ACC112 (cell line): ENCODE data around the gene DNMT1.
"Not testable (repeated sequence)": the region's sequence is repeated elsewhere in the genome, so short reads cannot be mapped to it uniquely, and the experiment has no call there.

Experiments
- H2AFZ ChIP-seq: fragments of 200-600 bp; sonication (generic); one replicate; pipeline ENCODE4 v1.6.0; 2017; ENCODE audit warnings: antibody characterized with exemption, low read length; ENCODE audit not compliant: unreplicated experiment
- H3K27ac ChIP-seq: fragments of 200-600 bp; sonication (generic); 2 replicates; pipeline ENCODE4 v1.5.1; 2014; ENCODE audit warnings: low read depth, mild to moderate bottlenecking, antibody characterized with exemption, low read length, moderate library complexity
- H3K27me3 ChIP-seq: fragments of 200-600 bp; sonication (generic); 2 replicates; pipeline ENCODE4 v1.6.1; 2014; ENCODE audit warnings: mild to moderate bottlenecking, antibody characterized with exemption, low read length, moderate library complexity, mixed read lengths; ENCODE audit not compliant: insufficient read depth
- H3K36me3 ChIP-seq: fragments of 200-600 bp; sonication (generic); 2 replicates; pipeline ENCODE4 v1.6.1; 2016; ENCODE audit warnings: mild to moderate bottlenecking, antibody characterized with exemption, low read length, moderate library complexity, mixed read lengths; ENCODE audit not compliant: insufficient read depth
- H3K4me1 ChIP-seq: fragments of 200-600 bp; sonication (generic); one replicate; pipeline ENCODE4 v1.6.1; 2016; ENCODE audit warnings: low read length, mixed read lengths; ENCODE audit not compliant: insufficient read depth, unreplicated experiment, control insufficient read depth
- H3K4me3 ChIP-seq: fragments of 200-600 bp; sonication (generic); 2 replicates; pipeline ENCODE4 v1.5.1; 2014; ENCODE audit warnings: mild to moderate bottlenecking, low read depth, low read length
- H3K79me2 ChIP-seq: fragments of 200-600 bp; sonication (generic); one replicate; pipeline ENCODE4 v1.6.0; 2016; ENCODE audit warnings: low read length; ENCODE audit not compliant: control insufficient read depth, unreplicated experiment, insufficient read depth

Gene DNMT1

DNA sequence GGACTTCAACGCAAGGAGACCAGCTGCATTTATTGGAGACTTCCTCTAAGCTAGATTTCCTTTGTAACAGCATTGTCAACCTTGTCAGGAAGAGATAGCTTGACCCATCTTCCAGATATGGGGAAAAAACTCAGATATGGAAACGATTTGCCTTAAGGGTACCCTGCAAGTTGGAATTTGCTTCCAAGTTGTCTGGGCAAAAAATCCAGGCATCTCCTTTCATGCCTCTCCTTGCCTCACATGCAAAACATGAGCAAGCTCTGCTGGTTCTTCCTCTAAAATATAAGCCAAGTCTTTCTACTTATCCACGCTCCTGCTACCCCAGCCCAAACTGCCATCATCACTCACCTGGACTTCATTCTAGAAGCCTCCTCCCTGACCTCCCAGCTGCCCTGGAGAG, 6.4 kb upstream of the DNMT1 start:
- Histone ChIP-seq H3K27me3 (no peaks in the 10 kb centered on the region), H3K27ac (no peak overlapping the region), H2AFZ (no peak overlapping the region), H3K4me3 (no peak overlapping the region), H3K79me2 (no peaks in the 10 kb centered on the region), H3K36me3 (no peaks in the 10 kb centered on the region), H3K4me1 (peaks cover 6% of the 10 kb centered on the region)

DNA sequence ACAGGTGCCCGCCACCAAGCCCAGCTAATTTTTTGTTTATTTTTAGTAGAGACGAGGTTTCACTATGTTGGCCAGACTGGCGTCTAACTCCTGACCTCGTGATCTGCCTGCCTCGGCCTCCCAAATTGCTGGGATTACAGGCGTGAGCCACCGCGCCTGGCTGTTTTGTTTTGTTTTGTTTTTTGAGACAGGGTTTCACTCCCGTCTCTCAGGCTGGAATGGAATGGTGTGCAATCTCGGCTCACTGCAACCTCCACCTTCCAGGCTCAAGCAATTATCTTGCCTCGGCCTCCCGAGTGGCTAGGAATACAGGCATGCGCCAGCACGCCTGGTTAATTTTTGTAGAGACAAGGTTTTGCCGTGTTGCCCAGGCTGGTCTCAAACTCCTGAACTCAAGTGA, 5.3 kb upstream of the DNMT1 start:
- H3K79me2 ChIP-seq, H3K36me3 ChIP-seq, H3K27me3 ChIP-seq, H3K4me1 ChIP-seq, H2AFZ ChIP-seq, H3K27ac ChIP-seq, H3K4me3 ChIP-seq: not testable (repeated sequence)

DNA sequence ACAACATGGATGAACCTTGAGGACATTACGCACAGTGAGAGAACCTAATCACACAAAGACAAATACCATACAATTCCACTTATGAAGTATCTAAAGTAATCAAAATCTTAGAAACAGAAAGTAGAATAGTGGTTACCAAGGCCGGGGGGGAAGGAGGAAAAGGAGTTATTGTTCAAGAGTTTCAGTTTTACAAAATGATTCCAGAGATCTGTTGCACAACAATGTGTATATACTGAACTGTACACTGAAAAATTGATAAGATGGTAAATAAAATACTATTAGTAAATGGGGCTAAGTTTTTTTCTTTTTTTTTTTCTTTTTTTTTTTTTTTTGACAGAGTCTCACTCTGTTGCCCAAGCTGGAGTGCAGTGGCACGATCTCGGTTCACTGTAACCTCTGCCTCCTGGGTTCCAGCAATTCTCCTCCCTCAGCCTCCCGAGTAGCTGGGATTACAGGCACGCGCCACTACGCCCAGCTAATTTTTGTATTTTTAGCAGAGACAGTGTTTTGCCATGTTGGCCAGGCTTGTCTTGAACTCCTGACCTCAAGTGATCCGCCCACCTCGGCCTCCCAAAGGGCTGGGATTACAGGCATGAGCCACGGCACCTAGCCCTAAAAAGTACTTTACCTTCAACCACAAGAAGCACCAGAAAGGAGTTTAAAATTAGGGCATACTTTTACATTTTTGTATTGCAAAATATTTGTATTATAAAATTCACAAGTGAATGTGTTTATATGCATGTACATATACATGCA, 4.3 kb upstream of the DNMT1 start:
- Histone ChIP-seq H2AFZ (peak overlapping the region; percentile 22), H3K4me3 (peak overlapping the region; percentile 27; the same call in 1 of the 2 replicates)
- H3K36me3 ChIP-seq, H3K4me1 ChIP-seq, H3K27ac ChIP-seq, H3K27me3 ChIP-seq, H3K79me2 ChIP-seq: not testable (repeated sequence)

DNA sequence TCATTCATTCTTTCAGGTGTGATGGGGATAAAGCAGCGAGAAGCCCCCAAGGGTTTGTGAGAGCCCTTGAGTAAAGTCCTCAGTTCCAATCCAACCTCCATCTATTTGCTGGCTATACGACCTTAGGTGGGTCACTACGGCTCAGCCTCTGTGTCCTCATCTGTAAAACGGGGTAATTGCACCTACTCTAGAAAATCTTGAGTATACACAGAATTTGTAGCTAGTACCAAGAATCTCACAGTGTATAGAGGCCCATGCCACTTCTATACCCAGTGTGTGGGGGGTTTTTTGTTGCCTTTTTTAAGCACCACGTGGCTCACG, 406 bp upstream of the DNMT1 start:
- Histone ChIP-seq H3K4me3 (peak overlapping the region; percentile 99), H3K4me1 (peaks cover 21% of the 10 kb centered on the region), H2AFZ (peak overlapping the region; percentile 60), H3K36me3 (no peaks in the 10 kb centered on the region), H3K79me2 (peaks cover 38% of the 10 kb centered on the region), H3K27me3 (no peaks in the 10 kb centered on the region), H3K27ac (no peak overlapping the region)

DNA sequence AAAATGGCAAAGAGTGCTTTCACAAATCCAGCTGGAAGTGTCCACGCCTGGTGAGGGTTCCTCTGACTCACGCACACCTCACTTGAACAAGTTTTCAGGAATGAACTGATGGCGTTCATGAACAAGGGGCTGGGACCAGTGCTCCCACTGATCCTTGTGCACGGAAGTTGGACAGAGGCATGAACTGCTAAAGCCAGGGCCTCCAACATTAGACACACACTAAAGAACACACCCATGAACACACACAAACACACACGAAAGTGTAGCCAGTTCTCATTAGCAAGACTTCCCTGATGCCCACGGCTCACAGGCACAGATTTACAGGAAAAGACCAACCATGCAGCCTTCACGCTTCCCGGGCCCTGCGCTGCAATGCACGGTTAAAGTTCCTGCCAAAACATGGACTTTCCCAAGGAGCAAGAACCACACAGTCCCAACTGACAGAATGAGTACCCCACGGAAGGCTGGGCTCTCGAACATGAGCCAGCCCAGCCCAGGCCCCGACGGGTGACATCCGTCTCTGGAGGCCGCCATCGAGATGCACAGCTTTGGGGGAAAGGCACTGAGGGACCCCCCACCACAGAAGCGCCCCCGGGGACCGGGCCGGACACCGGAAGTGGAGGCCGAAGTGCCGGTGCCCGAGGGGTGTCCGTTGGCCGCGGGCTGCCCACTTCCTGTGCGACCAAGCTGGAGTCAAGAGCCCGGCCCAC, 808 bp downstream of the DNMT1 start:
- Histone ChIP-seq H3K27me3 (no peaks in the 10 kb centered on the region), H3K27ac (peak overlapping the region; percentile 94), H3K4me3 (peak overlapping the region; percentile 99), H3K79me2 (peaks cover 49% of the 10 kb centered on the region), H3K36me3 (no peaks in the 10 kb centered on the region), H3K4me1 (peaks cover 20% of the 10 kb centered on the region), H2AFZ (peak overlapping the region; percentile 91)

DNA sequence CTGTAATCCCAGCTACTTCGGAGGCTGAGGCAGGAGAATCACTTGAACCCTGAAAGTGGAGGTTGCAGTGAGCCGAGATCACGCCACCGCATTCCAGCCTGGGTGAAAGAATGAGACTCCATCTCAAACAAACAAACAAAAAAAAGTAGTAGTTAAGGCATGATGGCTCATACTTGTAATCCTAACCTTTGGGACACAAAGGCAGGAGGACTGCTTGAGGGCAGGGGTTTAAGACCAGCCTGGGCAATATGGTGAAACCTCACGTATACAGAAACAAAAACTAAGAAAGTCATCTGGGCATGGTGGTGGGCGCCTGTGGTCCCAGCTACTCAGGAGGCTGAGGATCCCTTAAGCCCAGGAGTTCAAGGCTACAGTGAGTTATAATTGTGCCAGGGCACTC, 1.8 kb downstream of the DNMT1 start:
- Histone ChIP-seq H3K27ac (peak overlapping the region; percentile 94; the same call in 1 of the 2 replicates), H3K36me3 (no peaks in the 10 kb centered on the region), H2AFZ (no peak overlapping the region), H3K79me2 (peaks cover 57% of the 10 kb centered on the region), H3K4me3 (peak overlapping the region; percentile 99), H3K4me1 (peaks cover 20% of the 10 kb centered on the region), H3K27me3 (no peaks in the 10 kb centered on the region)

DNA sequence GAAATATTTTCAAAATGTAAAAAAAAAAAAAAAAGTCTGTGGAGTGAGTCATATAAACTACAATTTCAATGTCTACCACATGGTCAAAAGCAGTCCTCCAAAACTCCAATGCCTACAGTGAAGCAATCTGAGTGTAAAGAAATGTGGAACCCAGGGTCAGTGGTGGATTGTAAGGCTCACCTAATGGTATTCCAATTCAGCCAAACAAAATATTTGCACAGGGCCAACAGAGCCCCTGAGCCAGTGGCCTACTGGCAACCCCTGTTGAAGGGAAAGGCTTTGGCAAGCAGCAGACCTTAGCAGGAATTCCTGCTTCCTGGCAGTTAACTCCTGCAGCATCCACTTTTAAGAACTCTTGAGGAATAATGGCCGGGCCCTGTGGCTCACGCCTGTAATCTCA, 3.4 kb downstream of the DNMT1 start:
- Histone ChIP-seq H3K27me3 (no peaks in the 10 kb centered on the region), H3K27ac (no peak overlapping the region), H3K4me1 (peaks cover 20% of the 10 kb centered on the region), H3K36me3 (no peaks in the 10 kb centered on the region), H3K79me2 (peaks cover 72% of the 10 kb centered on the region), H3K4me3 (no peak overlapping the region), H2AFZ (no peak overlapping the region)

DNA sequence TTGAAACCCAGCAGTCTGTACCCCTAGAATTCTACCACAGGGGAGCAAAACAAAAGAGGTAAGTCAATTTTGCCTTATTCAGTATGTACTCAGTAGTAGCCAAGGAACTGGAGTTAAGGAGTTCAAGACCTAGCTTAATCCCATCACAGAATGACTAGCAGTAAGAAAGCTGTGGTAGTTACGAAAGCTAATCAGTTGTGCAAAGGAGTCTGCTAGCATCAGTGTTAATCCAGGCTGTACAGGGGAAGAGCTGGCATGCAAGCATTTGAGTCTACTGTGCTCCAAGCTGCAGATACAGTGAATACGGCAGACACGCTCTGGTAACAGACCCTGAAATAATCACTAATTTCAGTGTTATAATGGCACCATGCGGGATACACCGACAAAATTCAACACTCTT, 4.7 kb downstream of the DNMT1 start:
- Histone ChIP-seq H3K27ac (no peak overlapping the region), H3K4me1 (peaks cover 20% of the 10 kb centered on the region), H2AFZ (no peak overlapping the region), H3K27me3 (no peaks in the 10 kb centered on the region), H3K36me3 (no peaks in the 10 kb centered on the region), H3K79me2 (peaks cover 83% of the 10 kb centered on the region), H3K4me3 (no peak overlapping the region)

DNA sequence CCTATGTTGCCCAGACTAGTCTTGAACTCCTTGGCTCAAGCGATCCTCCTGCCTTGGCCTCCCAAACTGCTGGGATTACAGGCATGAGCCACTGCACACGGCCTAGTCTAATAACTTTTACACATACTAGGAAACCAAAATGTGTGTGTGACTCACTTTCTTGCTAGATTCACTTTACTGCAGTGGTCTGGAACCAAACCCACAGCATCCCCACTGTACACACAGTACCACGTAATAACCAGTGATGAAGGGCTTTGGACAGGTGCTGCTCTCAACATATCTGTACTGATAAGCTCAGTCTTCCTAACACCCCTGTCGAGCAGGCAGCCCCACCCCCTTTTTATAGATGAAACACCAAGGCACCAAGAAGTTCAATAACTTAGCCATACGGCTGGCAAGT, 5.1 kb downstream of the DNMT1 start:
- no peak overlapping the region for H3K4me3 ChIP-seq
- no peak overlapping the region for H2AFZ ChIP-seq
- no peak overlapping the region for H3K27ac ChIP-seq
- peaks cover 20% of the 10 kb centered on the region for H3K4me1 ChIP-seq
- H3K27me3 ChIP-seq, result no peaks in the 10 kb centered on the region
- H3K79me2 ChIP-seq, result peaks cover 86% of the 10 kb centered on the region
- H3K36me3 ChIP-seq, result no peaks in the 10 kb centered on the region

DNA sequence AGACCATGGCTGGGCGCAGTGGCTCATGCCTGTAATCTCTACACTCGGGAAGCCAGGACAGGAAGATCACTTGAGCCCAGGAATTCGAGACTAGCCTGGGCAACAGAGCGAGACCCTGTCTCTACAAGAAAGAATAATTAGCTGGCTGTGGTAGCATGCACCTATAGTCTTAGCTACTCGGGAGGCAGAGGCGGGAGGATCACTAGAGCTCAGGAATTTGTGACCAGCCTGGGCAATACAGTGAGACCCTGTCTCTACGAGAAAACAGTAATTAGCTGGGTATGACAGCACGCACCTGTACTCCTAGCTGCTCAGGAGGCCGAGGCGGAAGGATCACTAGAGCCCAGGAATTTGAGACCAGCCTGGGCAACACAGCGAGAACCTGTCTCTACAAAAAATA, 7.4 kb downstream of the DNMT1 start:
- Histone ChIP-seq H3K4me1 (peaks cover 11% of the 10 kb centered on the region), H3K4me3 (no peak overlapping the region), H3K36me3 (no peaks in the 10 kb centered on the region), H2AFZ (no peak overlapping the region), H3K27ac (no peak overlapping the region), H3K27me3 (no peaks in the 10 kb centered on the region), H3K79me2 (peaks cover 72% of the 10 kb centered on the region)

DNA sequence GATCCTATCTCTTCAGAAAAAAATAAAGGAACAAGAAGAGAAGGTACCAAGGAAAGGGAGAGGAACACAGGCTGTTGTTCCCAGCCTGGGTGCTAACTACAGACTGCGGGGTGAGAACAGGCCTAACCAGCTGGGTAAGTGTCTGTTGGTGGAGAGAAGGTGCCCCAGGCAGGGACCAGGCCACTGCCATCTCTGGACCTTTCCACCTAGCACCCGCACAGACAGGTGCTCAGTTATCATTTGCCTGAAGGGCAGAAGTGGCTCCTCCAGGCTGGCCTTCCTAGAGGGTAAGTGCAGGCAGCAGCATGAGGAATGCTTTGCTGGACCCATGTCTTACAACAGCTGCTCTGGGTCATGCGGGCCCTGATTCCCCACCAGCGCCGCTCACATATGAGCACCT, 10.1 kb downstream of the DNMT1 start:
- no peaks in the 10 kb centered on the region; the same call in 1 of the 2 replicates for H3K36me3 ChIP-seq

More for the DNA sequence above, 10.1 kb downstream of the DNMT1 start:
- H3K27ac ChIP-seq, result no peak overlapping the region
- H3K27me3 ChIP-seq, result no peaks in the 10 kb centered on the region
- peaks cover 1% of the 10 kb centered on the region for H3K4me1 ChIP-seq
- no peak overlapping the region for H3K4me3 ChIP-seq
- H3K79me2 ChIP-seq, result peaks cover 63% of the 10 kb centered on the region
- no peak overlapping the region for H2AFZ ChIP-seq
